AG09309 (cell line): ENCODE data around the gene PTGER4.
"Not testable (repeated sequence)": the region's sequence is repeated elsewhere in the genome, so short reads cannot be mapped to it uniquely, and the experiment has no call there.

ENCODE experiments used
- DNase-seq: peaks from one replicate; pipeline ENCODE4 v3.0.0-alpha.2; 2010; ENCODE audit warnings: low read depth
- H3K4me3 ChIP-seq: 2 replicates; pipeline ENCODE4 v1.5.1; 2011; ENCODE audit warnings: mild to moderate bottlenecking, low read depth, low read length, moderate library complexity; ENCODE audit not compliant: control insufficient read depth
- TF ChIP-seq, protein P1 (sequence below): IDR thresholded peaks from 2 replicates; pipeline ENCODE4 v1.5.1; 2011; ENCODE audit warnings: mild to moderate bottlenecking, low read depth, low read length, inconsistent platforms; ENCODE audit not compliant: insufficient read depth, control insufficient read depth; ENCODE audit errors: missing control alignments

The PTGER4 gene

DNA sequence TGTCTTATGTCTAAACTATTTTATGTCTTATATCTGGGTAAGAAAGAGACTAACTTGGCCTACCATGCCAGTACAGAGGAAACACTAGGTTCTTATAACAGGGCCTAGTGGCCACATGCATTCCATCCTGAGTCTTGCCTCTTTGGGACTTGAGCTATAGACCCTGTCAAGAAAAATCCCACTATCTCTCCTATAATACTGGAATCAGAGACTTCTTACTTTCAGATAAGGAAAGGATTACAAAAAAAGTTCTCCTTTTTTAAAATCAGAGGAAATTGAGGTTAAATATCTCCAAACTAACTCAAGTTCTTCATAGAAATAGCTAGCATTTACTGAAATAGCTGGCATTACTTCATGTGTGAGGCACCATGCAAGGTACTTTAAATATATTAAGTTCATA lies 34.3 kb downstream of the PTGER4 start:
- DNase-seq, result no peak
- TF ChIP-seq, protein P1, sequence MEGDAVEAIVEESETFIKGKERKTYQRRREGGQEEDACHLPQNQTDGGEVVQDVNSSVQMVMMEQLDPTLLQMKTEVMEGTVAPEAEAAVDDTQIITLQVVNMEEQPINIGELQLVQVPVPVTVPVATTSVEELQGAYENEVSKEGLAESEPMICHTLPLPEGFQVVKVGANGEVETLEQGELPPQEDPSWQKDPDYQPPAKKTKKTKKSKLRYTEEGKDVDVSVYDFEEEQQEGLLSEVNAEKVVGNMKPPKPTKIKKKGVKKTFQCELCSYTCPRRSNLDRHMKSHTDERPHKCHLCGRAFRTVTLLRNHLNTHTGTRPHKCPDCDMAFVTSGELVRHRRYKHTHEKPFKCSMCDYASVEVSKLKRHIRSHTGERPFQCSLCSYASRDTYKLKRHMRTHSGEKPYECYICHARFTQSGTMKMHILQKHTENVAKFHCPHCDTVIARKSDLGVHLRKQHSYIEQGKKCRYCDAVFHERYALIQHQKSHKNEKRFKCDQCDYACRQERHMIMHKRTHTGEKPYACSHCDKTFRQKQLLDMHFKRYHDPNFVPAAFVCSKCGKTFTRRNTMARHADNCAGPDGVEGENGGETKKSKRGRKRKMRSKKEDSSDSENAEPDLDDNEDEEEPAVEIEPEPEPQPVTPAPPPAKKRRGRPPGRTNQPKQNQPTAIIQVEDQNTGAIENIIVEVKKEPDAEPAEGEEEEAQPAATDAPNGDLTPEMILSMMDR, result no peak
- no peak overlapping the region for H3K4me3 ChIP-seq

DNA sequence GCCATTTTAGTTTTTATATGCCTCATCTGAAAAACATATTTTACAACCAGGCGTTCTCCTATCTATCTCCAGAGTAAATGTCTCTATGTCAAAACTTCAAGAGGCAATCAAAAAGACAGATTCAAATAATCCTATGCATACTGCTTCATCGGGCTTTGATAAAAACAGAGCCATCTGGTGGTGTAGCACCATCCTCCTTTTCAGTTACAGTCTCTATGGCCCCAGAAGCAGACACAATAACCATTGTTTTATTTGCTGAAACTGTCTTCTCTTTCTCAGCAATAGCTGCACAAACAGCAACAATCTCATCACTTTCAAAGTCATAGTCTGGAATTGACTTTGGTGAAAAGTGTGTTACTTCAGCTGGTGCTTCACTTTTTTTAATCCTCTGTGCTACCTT lies 36.3 kb downstream of the PTGER4 start:
- no peak overlapping the region for H3K4me3 ChIP-seq
- no peak for DNase-seq
- TF ChIP-seq, protein P1, result peak; percentile 24

DNA sequence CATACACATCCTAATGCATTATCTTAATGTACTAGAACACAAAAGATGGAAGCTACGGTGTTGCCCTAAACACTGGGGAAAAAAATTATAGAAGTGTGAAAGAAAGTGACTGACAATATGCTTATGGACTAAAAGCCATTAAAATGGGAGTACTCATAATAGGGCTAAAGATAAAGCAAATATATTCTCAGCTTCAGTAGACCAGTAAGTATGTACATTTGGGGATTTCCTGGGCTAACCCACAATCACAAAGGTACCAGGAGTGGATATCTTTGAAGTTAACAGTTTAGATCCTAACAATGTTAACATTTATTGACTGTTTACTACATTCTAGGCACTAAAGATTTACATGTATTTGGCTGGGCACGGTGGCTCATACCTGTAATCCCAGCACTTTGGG lies 36.9 kb downstream of the PTGER4 start:
- no peak for DNase-seq
- no peak overlapping the region for H3K4me3 ChIP-seq
- TF ChIP-seq, protein P1, result no peak

DNA sequence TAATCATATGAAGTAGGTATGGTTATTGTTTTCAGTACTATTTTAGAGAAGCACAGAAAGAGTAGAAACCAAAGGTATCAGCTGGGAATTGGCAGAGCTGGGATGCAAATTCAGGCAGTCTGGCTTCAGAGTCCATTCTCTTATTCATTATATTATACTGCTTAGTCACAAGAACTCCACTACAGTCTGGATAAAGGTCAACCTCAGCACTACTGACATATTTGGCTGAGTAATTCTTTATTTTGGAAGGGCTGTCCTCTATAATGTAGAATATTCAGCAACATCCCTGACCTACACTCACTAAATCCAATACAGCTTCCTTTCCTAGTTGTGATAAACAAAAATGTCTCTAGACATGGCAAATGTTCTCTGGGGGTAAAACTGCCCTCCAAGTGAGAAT lies 37.6 kb downstream of the PTGER4 start:
- peak; percentile 13 for DNase-seq

DNA sequence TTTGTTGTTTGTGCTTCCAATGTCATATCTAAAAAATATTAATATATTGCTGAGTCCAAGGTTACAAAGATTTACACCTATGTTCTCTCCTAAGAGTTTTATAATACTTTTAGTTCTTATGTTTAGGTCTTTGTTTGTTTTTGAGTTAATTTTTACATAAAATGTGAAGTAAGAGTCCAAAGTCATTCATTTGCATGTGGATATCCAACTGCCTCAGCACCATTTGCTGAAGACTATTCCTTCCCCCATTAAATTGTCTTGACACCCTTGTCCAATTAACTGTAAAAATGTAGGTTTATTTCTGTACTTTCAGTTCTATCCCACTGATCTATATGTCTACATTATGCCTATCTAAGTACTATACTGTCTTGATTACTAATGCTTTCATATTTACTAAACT lies 40.4 kb downstream of the PTGER4 start:
- no peak for DNase-seq
- TF ChIP-seq, protein P1, result no peak
- no peak overlapping the region for H3K4me3 ChIP-seq

More for the DNA sequence above, 37.6 kb downstream of the PTGER4 start:
- TF ChIP-seq, protein P1, result no peak
- no peak overlapping the region for H3K4me3 ChIP-seq

DNA sequence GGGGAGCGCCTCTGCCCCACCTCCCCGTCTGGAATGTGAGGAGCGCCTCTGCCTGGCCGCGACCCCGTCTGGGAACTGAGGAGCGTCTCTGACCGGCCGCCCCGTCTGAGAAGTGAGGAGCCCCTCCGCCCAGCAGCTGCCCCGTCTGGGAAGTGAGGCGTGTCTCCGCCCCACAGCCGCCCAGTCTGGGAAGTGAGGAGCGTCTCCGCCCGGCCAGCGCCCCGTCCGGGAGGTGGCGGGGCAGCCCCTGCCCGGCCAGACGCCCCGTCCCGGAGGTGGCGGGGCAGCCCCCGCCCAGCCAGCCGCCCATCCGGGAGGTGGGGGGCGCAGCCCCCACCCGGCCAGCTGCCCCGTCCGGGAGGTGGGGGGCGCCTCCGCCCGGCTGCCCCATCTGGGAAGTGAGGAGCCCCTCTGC lies 42.8 kb downstream of the PTGER4 start:
- not testable (repeated sequence) for H3K4me3 ChIP-seq, DNase-seq

DNA sequence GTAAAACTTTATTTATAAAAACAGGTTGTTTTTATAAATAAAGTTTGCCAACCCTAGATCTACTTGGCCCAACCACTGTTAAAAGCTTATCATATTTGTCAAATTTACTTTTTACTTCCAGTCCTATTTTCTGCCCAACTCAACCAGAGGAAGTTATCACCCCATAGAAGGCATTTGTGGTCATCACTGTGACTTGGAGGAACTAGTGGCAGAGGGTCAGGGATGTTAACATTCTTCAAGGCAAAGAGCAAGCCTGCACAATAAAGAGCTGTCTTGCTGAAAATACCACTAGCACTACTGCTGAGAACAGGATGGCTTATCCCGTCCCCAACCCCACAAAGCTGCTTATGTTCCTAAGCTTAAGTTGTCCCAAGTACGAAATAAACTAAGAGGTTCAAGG lies 53.7 kb downstream of the PTGER4 start:
- no peak for DNase-seq
- TF ChIP-seq, protein P1, result no peak
- no peak overlapping the region for H3K4me3 ChIP-seq
